GM19043 (cell line): ENCODE results near the gene ANAPC2.

Experiments
- ATAC-seq: cut with Tn5 transposase; IDR thresholded peaks from one replicate; pipeline ENCODE4 v1.9.1; 2021; ENCODE audit warnings: low read depth; ENCODE audit not compliant: unreplicated experiment

Gene ANAPC2

DNA sequence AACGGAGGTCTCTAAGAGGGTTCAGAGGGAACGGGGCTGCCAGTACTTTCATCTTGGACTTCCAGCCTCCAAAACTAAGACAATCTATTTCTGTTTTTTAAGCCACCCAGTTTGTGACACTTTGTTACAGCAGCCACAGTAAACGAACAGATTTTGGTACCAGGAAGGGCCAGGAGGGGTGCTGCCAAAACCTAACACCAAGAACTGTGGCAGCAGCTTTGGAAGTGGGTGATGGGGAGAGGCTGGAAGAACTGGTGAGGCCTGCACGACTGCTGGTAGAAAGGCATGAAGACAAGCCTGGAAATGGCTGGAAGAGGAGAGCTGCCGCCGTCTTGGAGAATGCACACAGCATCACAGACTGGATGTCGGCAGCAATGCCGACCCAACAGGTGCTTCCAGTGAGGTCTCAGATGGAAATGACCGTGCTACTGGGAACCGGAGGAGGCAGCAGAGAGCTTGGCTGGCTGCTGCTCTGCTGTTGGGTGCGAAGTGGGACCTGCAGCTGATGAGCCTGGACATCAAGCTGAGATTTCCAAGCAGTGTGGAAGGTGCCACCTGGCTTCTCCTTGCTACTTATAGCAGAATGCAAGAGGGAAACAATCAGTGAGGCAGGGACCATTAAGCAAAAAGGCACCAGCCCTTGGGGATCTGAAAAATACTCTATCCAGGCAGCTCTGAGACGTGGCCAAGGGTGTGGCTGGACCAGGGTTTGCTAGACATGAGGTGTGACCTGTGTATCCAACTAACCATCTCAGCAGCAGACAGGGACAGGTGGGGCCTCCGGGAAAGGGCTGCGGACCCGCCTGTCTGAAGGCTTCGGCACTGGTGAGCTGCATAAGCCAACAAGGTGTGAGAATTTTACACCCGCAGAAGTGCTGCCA lies 11.8 kb downstream of the ANAPC2 start:
- no peak for ATAC-seq

DNA sequence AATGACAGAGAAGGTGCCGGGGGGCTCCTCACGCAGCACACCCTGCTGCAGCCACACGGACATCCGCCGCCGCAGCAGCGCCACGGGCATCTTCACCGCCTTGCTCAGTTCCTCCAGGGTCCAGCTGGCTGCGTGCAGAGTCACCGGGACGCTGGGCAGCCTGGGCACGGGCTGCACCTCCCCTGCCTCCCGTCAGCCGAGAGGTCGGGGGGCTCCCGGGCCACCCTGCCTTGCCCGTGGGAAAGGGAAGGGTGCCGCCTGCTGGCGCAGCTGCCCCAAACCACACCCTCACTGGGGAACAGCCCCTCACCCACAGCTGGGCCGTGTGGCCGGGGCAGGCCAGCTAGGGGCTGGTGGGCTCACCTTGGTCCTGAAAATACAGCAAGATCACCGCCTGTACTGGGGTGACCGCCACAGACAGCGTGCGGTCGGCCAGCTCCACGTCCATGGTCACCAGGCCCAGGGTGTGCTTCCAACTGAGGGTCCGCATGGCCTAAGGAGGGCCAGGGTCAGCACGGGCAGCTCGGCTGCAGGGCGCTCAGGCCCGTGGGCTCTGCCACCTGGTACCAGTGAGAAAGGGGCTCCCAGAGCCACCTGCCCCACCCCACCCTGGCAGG lies 12.9 kb downstream of the ANAPC2 start:
- no peak for ATAC-seq

DNA sequence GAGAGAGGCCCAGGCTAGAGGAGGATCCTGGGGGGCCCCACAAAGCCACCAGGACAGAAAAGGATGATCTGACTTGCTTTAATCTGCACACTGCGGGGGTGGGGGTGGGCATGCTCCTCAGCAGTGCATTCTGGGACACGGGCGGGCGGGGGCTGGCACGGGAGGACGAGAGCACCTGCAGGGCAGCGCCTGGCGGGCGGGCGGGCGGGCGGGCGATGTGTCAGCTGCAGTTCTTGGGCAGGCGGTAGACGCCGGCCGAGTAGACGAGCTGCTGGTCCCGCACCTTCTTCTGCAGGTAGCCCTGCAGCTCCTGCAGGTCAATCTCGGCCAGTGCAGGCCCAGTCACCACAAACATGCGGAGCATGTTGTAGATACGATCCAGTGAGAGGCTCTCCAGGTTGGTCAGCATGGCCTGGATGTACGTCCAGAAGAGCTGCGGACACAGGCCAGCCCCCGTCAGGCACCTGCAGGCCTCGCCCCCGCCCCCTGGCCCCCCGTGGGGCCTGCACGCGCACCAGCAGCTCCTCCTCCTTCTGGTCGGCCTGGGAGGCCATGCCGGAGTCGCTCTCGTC lies 13.6 kb downstream of the ANAPC2 start:
- no peak for ATAC-seq

DNA sequence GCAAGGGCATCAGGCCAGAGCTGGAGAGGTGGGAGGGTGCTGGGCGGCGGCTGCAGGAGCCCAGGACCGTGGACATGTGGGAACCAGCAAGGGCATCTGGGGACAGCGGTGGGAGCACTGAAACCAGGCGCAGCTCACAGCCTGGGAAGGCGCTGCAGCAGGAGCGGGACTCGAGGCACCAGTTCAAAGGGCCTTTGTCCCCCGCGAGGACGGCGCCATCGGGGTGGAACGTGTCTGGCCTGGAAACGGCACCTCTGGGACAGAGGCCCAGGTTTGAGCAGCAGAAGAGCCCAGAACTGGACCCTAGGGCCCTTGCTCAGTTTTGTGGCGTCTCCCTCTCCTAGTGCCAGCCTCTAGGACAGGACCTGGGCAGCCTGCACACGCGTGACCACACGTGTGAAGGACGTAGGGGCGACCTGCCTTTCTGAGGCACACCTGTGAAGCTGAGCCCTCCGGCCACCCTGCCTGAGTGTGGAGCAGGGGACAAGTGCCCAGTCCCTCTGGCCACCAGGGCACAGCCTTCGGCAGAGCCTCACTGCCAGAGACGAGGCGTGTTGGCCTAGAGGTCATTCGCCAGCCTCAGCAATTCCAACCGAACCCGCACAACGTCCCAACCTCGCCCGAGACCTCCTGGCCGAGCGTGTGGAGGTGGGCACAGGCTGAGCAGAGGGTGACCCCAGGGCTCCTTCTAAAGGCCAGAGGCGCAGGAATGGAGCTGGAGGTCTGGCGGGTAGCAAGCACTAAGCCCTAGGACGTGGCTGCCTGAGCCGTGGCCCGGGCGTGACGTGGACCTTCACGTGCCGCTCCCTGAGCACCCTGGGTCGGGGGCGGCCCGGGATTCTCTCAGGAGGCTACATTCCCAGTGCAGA lies 14.3 kb downstream of the ANAPC2 start:
- no peak for ATAC-seq

DNA sequence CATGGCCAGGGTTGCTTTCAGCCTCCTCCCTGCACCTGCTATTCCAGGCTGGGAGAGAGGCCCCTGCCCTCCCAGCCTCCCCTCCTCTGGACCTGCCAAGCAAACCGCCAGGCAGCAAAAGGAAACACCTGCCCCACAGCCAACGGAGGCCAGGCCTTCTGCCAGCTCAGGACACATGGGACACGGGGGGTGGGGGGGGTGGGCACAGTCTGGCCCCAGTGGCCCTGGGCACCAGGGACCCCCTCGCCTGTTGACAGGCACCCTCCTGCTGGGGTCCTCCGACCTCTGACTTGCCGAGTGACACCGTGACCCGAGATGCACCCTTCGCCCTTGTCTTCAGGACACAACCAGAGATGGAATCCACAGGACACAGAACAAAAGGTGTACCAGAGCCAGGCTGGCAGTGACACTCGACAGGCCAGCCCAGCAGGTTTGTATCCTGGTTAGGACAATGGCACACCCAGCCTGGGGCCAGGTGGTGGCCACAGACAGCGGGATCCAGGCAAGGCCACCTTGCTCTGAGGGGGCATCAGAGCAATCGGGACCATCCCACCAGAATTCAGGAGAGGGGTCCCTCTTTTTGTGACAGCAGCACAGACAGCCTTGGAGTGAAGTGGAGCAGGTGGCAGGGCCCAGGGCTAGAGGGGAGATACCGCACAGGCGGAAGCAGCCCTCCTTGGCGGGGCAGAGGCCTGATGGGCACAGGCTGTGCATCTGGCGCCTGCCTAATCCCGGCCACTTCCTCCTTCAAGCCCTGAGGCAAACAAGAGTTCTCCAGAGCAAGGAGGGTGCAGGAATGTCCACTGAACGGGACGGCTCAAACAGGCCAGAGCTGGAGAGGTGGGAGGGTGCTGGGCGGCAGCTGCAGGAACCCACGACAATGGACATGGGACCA lies 15.2 kb downstream of the ANAPC2 start:
- no peak for ATAC-seq

DNA sequence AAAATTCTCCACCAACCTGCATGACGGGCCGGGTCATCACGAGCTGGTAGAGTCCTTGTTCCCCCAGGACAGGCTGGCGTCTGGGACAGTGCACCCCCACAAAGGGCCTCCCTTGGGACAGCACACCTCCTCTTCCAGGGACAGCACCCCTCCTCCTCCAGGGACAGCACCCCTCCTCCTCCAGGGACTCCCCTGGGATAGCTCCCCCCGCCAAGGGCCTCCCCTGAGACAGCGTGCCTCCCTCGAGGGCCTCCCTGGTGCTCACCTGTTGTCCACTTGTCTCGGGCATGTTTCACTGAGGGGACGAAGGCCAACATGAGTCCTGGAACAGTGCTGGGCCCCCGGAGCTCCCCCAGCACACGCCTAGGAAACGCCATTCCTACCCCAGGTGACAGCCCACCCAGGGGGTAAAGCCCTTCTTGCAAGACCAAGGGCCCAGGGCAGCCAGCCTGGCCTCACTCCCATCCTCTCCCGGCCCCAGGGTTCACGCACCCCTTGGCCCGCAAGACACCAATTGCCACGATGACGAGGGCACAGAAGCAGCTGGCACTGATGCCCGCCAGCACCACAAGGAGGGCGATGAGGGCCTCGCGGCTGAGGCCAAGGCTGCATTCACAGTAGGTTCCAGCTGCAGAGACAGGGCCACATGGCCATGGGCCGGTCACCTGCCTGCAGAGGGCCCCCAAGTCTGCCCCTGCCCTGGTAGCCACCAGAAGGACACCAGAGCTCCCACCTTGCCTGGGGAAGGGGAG lies 17.0 kb downstream of the ANAPC2 start:
- ATAC-seq: no peak

DNA sequence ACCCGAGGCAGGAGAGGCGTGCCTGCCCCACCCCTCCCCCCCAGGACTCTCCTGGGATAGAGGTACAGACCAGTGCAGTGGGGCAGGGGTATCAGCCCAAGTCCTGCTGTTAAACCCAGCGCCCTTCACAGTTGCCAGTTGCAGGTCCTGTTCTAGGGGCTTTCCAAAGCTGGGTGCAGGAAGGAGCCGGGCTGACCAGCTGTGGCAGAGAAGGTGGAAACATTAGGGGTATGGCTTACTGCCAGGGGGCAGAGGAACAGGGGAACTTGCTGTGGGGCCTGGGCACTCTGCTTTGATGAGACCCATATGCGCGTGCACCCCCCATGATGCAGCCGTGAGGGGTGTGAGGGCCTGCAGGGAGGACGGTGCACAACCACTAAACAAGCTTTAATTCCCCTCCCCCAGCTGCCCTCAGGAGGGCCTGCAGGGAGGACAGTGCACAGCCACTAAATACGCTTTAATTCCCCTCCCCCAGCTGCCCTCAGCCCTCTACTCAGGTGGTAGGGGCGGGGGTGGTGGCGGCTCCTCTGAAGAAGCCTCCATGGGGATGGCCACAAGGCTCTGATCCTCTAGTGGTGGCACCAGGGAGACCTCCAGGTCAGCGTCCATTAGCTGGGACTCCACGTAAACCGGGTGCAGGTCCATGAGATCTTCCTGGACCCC lies 17.7 kb downstream of the ANAPC2 start:
- ATAC-seq: no peak

DNA sequence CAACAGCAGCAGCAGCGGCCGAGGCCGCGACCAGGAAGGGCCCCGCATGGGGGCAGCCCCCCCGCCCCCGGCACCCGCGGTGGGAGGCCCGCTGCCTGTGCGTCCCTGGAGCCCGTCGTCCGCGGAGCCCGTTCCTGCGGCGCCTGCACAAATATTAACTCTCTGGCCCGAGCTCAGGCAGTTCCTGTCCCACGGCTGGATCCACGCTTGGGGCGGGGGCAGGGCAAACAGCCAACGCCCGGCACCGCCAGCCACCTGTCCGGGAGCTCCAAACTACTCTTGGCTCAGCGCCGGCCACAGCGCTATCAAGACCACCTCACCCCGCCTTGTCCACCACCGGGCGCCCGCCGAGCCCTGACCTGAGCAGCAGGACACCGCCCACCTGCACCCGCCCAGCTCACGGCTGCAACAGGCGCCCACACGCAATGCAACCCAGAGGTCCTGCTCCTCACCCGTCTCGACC lies 18.4 kb downstream of the ANAPC2 start, which contains the start of gene LRRC26:
Gene LRRC26, minus strand, starts transcription at position 156 of the 463 bp plus-strand sequence. Its CDS starts 108 bp downstream, at position 48.
- ATAC-seq: no peak

DNA sequence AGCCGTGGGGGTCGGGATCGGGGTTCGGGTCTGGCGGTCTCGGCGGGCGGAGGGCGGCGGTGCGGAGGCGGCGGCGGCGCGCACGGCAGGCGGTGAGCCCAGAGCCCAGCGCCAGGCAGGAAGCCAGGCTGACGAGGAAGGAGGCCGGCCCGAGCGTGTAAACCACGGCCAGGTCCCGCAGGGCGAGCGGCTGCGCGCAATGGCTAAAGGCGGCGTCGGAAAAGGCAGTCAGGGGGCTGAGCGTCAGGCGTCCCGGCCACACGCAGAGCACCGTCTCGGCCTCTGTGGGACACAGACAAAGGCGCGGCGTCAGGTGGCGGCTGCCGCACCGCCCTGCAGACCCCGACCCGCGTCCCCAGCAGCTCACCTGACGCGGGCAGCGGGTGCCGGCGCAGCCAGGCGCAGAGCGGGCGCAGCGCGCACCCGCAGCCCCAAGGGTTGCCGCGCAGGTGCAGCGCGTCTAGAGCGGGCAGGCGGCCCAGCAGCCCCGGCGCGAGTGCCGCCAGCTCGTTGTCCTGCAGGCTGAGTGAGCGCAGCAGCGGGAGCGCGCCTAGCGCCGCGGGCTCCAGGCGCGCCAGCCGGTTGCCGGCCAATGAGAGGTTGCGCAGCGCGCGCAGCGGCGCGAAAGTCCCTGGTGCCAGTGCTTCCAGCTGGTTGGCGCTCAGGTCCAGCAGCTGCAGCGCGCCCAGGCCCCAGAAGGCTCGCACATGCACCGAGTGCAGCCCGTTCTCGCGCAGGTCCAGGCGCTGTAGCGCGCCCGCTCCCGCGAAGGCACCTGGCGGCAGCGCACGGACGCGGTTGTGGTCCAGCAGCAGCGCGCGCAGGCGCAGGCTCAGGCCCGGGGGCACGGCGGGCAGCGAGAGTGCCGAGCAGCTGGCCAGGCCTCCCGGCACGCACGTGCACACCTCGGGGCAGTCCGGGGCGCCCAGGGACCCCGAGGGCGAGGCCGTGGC lies 19.2 kb downstream of the ANAPC2 start:
- no peak for ATAC-seq

DNA sequence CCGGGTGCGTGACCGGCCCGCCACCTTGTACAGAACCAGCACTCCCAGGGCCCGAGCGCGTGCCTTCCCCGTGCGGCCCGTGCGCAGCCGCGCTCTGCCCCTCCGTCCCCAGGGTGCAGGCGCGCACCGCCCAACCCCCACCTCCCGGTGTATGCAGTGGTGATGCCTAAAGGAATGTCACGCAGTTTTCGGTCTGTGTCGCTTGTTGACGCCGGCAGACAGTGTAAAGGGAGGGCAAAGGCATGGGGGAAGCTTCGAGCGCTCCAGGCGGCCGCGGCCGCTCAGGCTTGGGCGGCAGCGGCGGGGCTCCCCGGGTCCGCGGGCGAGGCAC lies 19.8 kb downstream of the ANAPC2 start:
- no peak for ATAC-seq

DNA sequence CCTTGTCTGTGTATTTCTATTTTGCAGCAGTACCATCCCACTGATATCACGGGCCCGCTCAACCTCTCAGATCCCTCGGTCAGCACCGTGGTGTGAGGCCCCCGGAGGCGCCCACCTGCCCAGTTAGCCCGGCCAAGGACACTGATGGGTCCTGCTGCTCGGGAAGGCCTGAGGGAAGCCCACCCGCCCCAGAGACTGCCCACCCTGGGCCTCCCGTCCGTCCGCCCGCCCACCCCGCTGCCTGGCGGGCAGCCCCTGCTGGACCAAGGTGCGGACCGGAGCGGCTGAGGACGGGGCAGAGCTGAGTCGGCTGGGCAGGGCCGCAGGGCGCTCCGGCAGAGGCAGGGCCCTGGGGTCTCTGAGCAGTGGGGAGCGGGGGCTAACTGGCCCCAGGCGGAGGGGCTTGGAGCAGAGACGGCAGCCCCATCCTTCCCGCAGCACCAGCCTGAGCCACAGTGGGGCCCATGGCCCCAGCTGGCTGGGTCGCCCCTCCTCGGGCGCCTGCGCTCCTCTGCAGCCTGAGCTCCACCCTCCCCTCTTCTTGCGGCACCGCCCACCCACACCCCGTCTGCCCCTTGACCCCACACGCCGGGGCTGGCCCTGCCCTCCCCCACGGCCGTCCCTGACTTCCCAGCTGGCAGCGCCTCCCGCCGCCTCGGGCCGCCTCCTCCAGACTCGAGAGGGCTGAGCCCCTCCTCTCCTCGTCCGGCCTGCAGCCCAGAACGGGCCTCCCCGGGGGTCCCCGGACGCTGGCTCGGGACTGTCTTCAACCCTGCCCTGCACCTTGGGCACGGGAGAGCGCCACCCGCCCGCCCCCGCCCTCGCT lies 20.4 kb downstream of the ANAPC2 start:
- no peak for ATAC-seq

DNA sequence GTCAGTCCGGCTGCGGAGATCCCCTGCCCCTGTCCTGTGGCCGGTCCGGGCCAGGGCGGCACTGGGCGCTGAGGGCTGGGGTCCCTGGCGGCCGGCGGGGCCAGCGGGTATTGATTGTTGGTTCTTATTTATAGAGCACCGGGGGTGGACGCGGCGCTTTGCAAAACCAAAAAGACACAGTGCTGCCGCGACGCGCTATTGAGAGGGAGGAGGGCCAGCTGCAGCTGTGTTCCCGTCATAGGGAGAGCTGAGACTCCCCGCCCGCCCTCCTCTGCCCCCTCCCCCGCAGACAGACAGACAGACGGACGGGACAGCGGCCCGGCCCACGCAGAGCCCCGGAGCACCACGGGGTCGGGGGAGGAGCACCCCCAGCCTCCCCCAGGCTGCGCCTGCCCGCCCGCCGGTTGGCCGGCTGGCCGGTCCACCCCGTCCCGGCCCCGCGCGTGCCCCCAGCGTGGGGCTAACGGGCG lies 21.0 kb downstream of the ANAPC2 start:
- no peak for ATAC-seq

DNA sequence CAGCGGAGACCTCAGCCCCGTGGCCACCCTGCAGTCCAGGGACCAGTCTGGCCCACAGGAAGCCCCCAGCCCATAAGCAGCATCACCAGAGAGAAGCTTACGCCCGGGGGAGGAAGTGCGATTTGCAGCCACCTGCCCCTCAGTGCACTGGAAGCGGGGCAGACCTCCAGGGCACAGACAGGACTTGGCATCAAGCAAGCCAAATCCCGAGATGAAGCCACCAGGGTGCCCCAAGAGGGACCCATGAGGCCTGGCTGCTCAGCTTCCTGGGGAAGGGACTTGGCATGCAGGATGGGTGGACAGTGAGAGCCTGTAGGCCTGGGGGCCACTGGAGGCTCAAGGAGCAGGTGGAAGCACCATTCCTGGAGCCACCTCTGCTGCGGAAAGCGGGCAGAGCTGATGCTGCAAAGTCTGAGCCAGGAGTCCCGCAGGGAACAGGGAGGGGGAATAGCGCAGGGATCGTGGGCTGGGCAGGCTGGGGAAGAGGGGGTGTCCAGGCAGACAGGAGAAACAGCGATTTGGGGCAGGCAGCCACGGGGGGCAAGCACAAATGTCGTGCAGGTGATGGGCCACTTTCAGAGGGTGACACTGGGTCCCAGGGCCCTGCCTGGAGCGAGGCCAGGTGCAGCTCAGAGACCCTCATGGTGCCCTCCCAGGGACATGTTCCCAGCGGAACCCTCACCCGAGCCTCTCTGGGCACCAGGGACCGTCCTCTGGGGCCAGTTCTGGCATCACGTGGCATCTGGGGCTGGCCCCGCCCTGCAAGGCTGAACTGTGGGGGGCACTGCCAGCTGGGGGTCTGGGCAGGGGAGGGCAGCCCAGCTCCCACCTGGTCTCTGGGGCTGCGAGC lies 21.8 kb downstream of the ANAPC2 start:
- no peak for ATAC-seq

DNA sequence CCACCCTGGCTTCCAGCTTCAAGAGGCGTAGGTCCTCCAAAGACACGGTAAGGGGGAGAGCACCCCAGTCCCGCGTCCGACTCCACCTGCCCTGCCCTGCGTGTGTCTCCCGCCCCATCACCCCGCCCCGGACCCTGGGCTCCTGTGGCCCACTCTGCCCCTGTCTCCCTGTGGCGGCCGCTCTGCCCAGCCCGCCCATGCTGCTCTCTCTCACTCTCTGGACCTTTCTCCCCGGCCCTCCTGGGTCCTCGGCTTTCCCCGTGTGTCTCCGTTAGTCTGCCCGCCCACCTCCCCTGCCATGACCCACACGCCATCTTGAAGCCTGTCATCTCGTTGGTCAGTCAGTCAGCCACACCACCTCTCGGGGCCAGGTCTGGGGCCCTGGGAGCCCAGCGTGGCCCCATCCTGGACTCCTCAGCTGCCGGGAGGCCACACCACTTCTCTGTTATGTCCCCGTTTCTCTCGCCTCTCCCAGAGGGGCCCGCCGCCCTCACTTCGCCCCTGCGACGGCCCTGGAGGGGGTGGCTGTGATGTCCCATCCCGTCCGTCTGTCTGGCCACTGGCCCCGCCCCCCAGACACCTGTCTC lies 23.0 kb downstream of the ANAPC2 start:
- no peak for ATAC-seq
